DMS153 (cell line): ENCODE results near the gene LHFPL5.

Source experiments
- DNase-seq: peaks from one replicate; lab custom pipeline; 2025; lab: John Stamatoyannopoulos, UW

The LHFPL5 gene

GRCh38 chr6:35804996-35805736, at the start of gene LHFPL5:
TSS of gene LHFPL5 (plus strand) at chr6:35805352. CDS start at chr6:35805671, 319 bp downstream.
- peak; percentile 59 for DNase-seq

GRCh38 chr6:35757456-35758123, 47.6 kb upstream of the LHFPL5 start:
- DNase-seq: no peak

GRCh38 chr6:35759426-35759825, 45.7 kb upstream of the LHFPL5 start:
- no peak for DNase-seq

- DNase-seq: no peak
These were observed 39.4 kb upstream of the LHFPL5 start for GRCh38 chr6:35765739-35766138.

- DNase-seq: no peak
These were observed 35.9 kb upstream of the LHFPL5 start for GRCh38 chr6:35769211-35769610.

- no peak for DNase-seq
These were observed 33.9 kb upstream of the LHFPL5 start for GRCh38 chr6:35771343-35771627.

- no peak for DNase-seq
These were observed 30.9 kb upstream of the LHFPL5 start for GRCh38 chr6:35774116-35774794.

GRCh38 chr6:35775031-35775430, 30.1 kb upstream of the LHFPL5 start:
- no peak for DNase-seq

GRCh38 chr6:35776364-35777215, 28.6 kb upstream of the LHFPL5 start, which contains the start of gene CLPSL2:
TSS of gene CLPSL2 (plus strand) at chr6:35776598. CDS start at chr6:35776619, 21 bp downstream.
- no peak for DNase-seq

- no peak for DNase-seq
These were observed 27.6 kb upstream of the LHFPL5 start for GRCh38 chr6:35777356-35778102.

- DNase-seq: no peak
These were observed 26.7 kb upstream of the LHFPL5 start for GRCh38 chr6:35778437-35778836.

- DNase-seq: no peak
These were observed 24.4 kb upstream of the LHFPL5 start, which contains the start of gene CLPSL1 for GRCh38 chr6:35780719-35781118. TSS of gene CLPSL1 (plus strand) at chr6:35781019. CDS start at chr6:35781111, 92 bp downstream.

GRCh38 chr6:35781290-35781689, 23.9 kb upstream of the LHFPL5 start:
- DNase-seq: no peak

- DNase-seq: no peak
These were observed 22.7 kb upstream of the LHFPL5 start for GRCh38 chr6:35782424-35782823.

- DNase-seq: no peak
These were observed 21.0 kb upstream of the LHFPL5 start for GRCh38 chr6:35784200-35784599.

- no peak for DNase-seq
These were observed 18.9 kb upstream of the LHFPL5 start for GRCh38 chr6:35786272-35786671.

GRCh38 chr6:35786810-35787209, 18.3 kb upstream of the LHFPL5 start:
- peak; percentile 33 for DNase-seq

- DNase-seq: no peak
These were observed 17.6 kb upstream of the LHFPL5 start for GRCh38 chr6:35787266-35788218.

GRCh38 chr6:35788423-35788982, 16.6 kb upstream of the LHFPL5 start:
- DNase-seq: no peak

- DNase-seq: no peak
These were observed 14.5 kb upstream of the LHFPL5 start for GRCh38 chr6:35790683-35791082.
